Heart left ventricle (tissue), 16 donors: ENCODE data around the gene CHD5. TPM values are rescaled to one million over a fixed set of nuclear protein-coding genes. Genes with fewer than 3 reads are reported as not detected.

ENCODE experiments used
- ATAC-seq, 4 donors: fragments of 200-7000 bp; cut with Tn5 transposase; one replicate each; pipeline ENCODE4 v1.9.1; 2020 to 2022; ENCODE audit warnings: moderate library complexity in 4 of 4, mild to moderate bottlenecking in 3 of 4, moderate number of reproducible peaks in 1 of 4
- DNase-seq, 5 donors: peaks; one replicate each; pipeline ENCODE4 v3.0.0-alpha.2; 2020
- H3K27ac ChIP-seq, 12 donors: fragments of 200-600 bp; sonication (generic) in 4 of 12; one replicate each; pipeline versions ENCODE4 v1.5.0 to v1.8.0; 2016 to 2022; ENCODE audit warnings: mild to moderate bottlenecking in 2 of 12
- H3K27me3 ChIP-seq, 9 donors: fragments of 200-600 bp; sonication (generic) in 2 of 9; one replicate each; pipeline versions ENCODE4 v1.5.1 to v1.8.0; 2016 to 2022; ENCODE audit warnings: mild to moderate bottlenecking in 3 of 9
- H3K36me3 ChIP-seq, 9 donors: fragments of 200-600 bp; sonication (generic) in 2 of 9; one replicate each; pipeline versions ENCODE4 v1.5.0 to v1.8.0; 2018 to 2022; ENCODE audit warnings: mild to moderate bottlenecking in 2 of 9
- H3K4me1 ChIP-seq, 12 donors: fragments of 200-600 bp; sonication (generic) in 4 of 12; one replicate each; pipeline versions ENCODE4 v1.5.0 to v1.8.0; 2016 to 2022; ENCODE audit warnings: mild to moderate bottlenecking in 3 of 12
- H3K4me3 ChIP-seq, 12 donors: fragments of 200-600 bp; sonication (generic) in 4 of 12; one replicate each; pipeline versions ENCODE4 v1.5.0 to v1.8.0; 2017 to 2022; ENCODE audit warnings: mild to moderate bottlenecking in 9 of 12, moderate library complexity in 4 of 12
- H3K9me3 ChIP-seq, 12 donors: fragments of 200-600 bp; sonication (generic) in 4 of 12; one replicate each; pipeline versions ENCODE4 v1.5.0 to v1.8.0; 2016 to 2022; ENCODE audit warnings: mild to moderate bottlenecking in 1 of 12
- POLR2A ChIP-seq, 2 donors: fragments of 450-650 bp; IDR thresholded peaks; one replicate each; pipeline ENCODE4 v1.6.1; 2017; ENCODE audit warnings: antibody characterized with exemption in 2 of 2, mild to moderate bottlenecking in 2 of 2, moderate library complexity in 2 of 2
- WGBS, 4 donors: extraction: QIAGEN DNeasy Blood & Tissue Kit in 2 of 4; methylation state at CpG; one replicate each; pipeline versions ENCODE4 v1.1.5 to v1.1.7; 2013 to 2018; 5-methylcytosine and 5-hydroxymethylcytosine counted together
- intact Hi-C, 10 donors: fragments of 100-400 bp; cut with DNase I; formaldehyde crosslinking; loops; one replicate each; pipeline versions ENCODE4 v1.11.1 to v1.14.2; 2022
- polyA plus RNA-seq, 2 donors: library from polyadenylated mRNA; stranded (reverse); fragments of 200-250 nt; gene quantifications; one replicate each; pipeline ENCODE4 v1.2.3, GENCODE V29; 2013
- total RNA-seq, 9 donors: library from RNA; depleted of rRNA in 2 of 9; stranded (reverse); fragments of >200 nt in 2 of 9; fragmentation: NEBNext Ultra II Directional in 3 of 9; extraction: Animal tissue kit (Norgen Biotek cat#: 25700) in 3 of 9; gene quantifications; one replicate each; pipeline versions ENCODE4 v1.1.0 to v1.2.4, GENCODE V29; 2016 to 2023
- TF ChIP-seq, protein P1 (sequence below), 12 donors: fragments of 200-600 bp; sonication (generic) in 4 of 12; IDR thresholded peaks; one replicate each; pipeline versions ENCODE4 v1.5.0 to v1.8.0; 2018 to 2022; ENCODE audit warnings: antibody characterized with exemption in 12 of 12, mild to moderate bottlenecking in 5 of 12
- donor health status: ischemic (EF 13 %, LVEDD 7.1; RV severe dilation, severe dysfunction).
- donor health status: healthy with polysubstance abuse.
- donor health status: DM: no; HTN: yes; CAD: no.
- donor health status: DM: no; HTN: no; CAD: no.
- donor health status: ischemic (EF 25% LVEDD 6.9; RV normal size, moderate dysfunction).
- donor health status: ischemic (EF 25% LVEDD 5.7; RV mildly dilated, moderate dysfunction).
- donor health status: healthy.
- donor health status: DM: yes; HTN: yes; CAD: no.
- donor health status: ischemic (EF 35%, LVEDD 5.7; RV mildly dilated, moderate dysfunction).
- donor health status: nonischemic (EF 11% LVEDD 7.7; RV severe dilation, severe dysfunction).
- donor health status: DM: yes; HTN: yes; CAD: no.
- donor health status: PGD.
- donor health status: ischemic (EF 29% LVEDD 5.4; RV normal size, mild dysfunction).
- donor health status: nonischemic (EF 23%, LVEDD 6.1; RV moderate dilation, normal function).

CHD5 gene
- total and polyA plus RNA-seq, 11 donors: 0.07 to 1.3 (median 0.22) TPM; not detected in 2

DNA sequence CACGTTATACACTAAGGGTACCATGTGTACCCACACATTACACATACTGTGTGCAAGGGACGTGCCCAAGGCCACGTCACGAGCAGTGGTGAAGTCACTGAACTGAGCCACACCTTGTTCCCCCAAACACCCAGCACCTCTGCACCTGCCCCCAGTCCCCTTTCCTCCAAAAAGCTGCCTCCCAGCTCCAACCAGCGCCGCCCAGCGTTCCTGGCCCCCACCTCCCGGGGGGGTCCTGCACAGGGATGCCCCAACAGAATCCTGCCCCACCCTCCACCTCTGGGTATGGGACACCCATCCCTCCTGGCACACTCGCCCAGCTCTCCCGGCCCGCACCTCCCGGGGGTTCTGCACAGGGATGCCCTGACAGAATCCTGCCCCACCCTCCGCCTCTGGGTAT, 54.1 kb downstream of the CHD5 start:
- WGBS, 4 donors: 81 to 91% (median 85%) methylated on average over 9 to 13 of the region's 13 CpGs
- Histone ChIP-seq H3K36me3 (no peaks in the 10 kb centered on the region), H3K4me1 (peaks cover 0 to 12% (median 0%) of the 10 kb centered on the region in 12 donors), H3K27me3 (peaks cover 0 to 26% (median 0%) of the 10 kb centered on the region in 9 donors), H3K4me3 (no peak overlapping the region), H3K9me3 (no peaks in the 10 kb centered on the region), H3K27ac (no peak overlapping the region)
- intact Hi-C loops: no loop called here
- DNase-seq (peak in 2 of 5 donors; percentile 13 to 51), ATAC-seq (no peak)
- no peak for TF ChIP-seq POLR2A (IDR thresholded peaks at IDR 0.05)

DNA sequence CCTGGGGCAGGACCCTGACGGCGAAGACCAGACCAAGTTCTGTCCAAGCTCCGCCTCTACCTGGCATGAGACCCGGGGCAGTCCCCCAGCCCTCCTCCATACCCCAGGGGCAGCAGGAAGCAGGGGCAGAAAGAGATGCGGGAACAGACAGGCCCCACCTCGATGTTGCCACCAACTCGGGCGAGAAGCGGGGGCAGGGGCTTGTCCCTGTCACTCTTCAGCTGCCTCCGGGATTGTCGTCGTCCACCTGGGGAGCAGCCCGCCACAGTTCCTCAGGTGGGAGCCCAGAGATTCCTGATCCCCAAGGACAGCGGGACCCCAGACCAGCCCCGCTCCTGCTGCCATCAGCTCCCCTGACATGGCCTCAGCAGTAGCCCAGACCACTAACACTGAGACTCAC, 54.8 kb downstream of the CHD5 start:
- TF ChIP-seq POLR2A (IDR thresholded peaks at IDR 0.05): no peak
- TF ChIP-seq, protein P1, sequence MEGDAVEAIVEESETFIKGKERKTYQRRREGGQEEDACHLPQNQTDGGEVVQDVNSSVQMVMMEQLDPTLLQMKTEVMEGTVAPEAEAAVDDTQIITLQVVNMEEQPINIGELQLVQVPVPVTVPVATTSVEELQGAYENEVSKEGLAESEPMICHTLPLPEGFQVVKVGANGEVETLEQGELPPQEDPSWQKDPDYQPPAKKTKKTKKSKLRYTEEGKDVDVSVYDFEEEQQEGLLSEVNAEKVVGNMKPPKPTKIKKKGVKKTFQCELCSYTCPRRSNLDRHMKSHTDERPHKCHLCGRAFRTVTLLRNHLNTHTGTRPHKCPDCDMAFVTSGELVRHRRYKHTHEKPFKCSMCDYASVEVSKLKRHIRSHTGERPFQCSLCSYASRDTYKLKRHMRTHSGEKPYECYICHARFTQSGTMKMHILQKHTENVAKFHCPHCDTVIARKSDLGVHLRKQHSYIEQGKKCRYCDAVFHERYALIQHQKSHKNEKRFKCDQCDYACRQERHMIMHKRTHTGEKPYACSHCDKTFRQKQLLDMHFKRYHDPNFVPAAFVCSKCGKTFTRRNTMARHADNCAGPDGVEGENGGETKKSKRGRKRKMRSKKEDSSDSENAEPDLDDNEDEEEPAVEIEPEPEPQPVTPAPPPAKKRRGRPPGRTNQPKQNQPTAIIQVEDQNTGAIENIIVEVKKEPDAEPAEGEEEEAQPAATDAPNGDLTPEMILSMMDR (IDR thresholded peaks at IDR 0.05): no peak
- Histone ChIP-seq H3K27me3 (peaks cover 0 to 26% (median 0%) of the 10 kb centered on the region in 9 donors), H3K4me3 (no peak overlapping the region), H3K4me1 (peaks cover 0 to 12% (median 0%) of the 10 kb centered on the region in 12 donors), H3K27ac (no peak overlapping the region), H3K36me3 (no peaks in the 10 kb centered on the region), H3K9me3 (no peaks in the 10 kb centered on the region)
- 66 to 77% (median 72%) methylated on average over 13 to 15 of the region's 15 CpGs for WGBS, 4 donors
- ATAC-seq (no peak), DNase-seq (peak in 2 of 5 donors; percentile 17 to 54)
- intact Hi-C loops: no loop called here

- 85 to 90% (median 87%) methylated on average over 15 to 21 of the region's 21 CpGs for WGBS, 4 donors
- peaks cover 0 to 26% (median 0%) of the 10 kb centered on the region in 9 donors for H3K27me3 ChIP-seq
- H3K4me3 ChIP-seq: no peak overlapping the region
- H3K27ac ChIP-seq: no peak overlapping the region
- H3K36me3 ChIP-seq: no peaks in the 10 kb centered on the region
- intact Hi-C loops: loop anchor here in 1 of 10 donors (5.0 kb wide), 1 partner anchor 42 kb away; no protein-coding TSS in a partner anchor
- H3K4me1 ChIP-seq: peaks cover 0 to 12% (median 0%) of the 10 kb centered on the region in 12 donors
- DNase-seq (peak in 3 of 5 donors; percentile 5 to 53 (median 21)), ATAC-seq (no peak)
- no peaks in the 10 kb centered on the region for H3K9me3 ChIP-seq
- TF ChIP-seq, protein P1 (IDR thresholded peaks at IDR 0.05): no peak
- TF ChIP-seq POLR2A (IDR thresholded peaks at IDR 0.05): no peak
These were observed 55.3 kb downstream of the CHD5 start for GRCh38 chr1:6124746-6125365.

DNA sequence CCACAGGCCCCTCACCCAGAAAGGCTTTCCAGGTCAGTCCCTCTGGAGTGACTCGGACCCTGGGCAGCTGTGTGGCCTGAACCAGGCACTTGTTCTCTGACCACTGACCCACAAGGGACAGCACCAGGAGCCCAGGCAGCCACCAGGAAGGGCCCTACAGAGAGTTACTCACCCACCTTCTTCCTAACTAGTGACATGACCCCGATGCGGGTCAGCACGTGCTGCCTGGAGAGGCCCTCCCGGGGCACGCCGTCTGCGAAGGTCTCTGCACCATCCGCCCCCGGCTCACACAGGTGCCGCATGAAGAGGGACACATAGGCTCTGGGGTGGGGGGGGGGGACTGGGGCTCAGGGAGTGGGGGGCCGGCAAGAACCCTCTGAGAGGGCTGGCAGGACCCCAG, 55.8 kb downstream of the CHD5 start:
- intact Hi-C loops: loop anchor here in 1 of 10 donors (5.0 kb wide), 1 partner anchor 43 kb away; no protein-coding TSS in a partner anchor
- WGBS, 4 donors: 86 to 100% (median 91%) methylated on average over 1 to 12 of the region's 12 CpGs
- no peak for TF ChIP-seq POLR2A (IDR thresholded peaks at IDR 0.05)
- TF ChIP-seq, protein P1 (IDR thresholded peaks at IDR 0.05): no peak
- peaks cover 0 to 26% (median 0%) of the 10 kb centered on the region in 9 donors for H3K27me3 ChIP-seq
- H3K4me1 ChIP-seq: peaks cover 0 to 12% (median 0%) of the 10 kb centered on the region in 12 donors
- no peak overlapping the region for H3K4me3 ChIP-seq
- H3K9me3 ChIP-seq: no peaks in the 10 kb centered on the region
- H3K36me3 ChIP-seq: no peaks in the 10 kb centered on the region
- H3K27ac ChIP-seq: no peak overlapping the region
- ATAC-seq (no peak), DNase-seq (peak in 2 of 5 donors; percentile 12 to 57)
